Fibroblast of the conjunctiva (primary cell): ENCODE measurements around the gene LGALS7B.
"Not testable (repeated sequence)": the region's sequence is repeated elsewhere in the genome, so short reads cannot be mapped to it uniquely, and the experiment has no call there.

Experiments used
- DNase-seq: peaks from one replicate; pipeline ENCODE4 v3.0.0-alpha.2; 2010; ENCODE audit warnings: low read depth

The LGALS7B gene

DNA sequence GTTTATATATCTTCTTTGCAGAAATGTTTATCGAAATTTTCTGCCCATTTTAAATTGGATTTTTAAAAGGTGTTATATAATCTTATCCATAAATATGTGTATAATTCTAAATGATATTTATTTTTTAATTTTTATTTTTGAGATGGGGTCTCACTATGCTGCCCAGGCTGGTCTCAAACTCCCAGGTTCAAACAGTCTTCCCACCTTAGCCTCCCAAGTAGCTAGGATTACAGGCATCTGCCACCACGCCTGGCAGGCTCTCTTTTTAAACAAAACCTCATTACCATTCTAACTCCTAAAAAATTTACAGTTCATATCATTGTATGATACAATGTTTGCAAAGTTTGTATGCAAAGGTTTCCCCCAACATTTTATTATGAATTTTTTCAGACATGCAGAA is 7.2 kb downstream of the LGALS7B start:
- no peak for DNase-seq

DNA sequence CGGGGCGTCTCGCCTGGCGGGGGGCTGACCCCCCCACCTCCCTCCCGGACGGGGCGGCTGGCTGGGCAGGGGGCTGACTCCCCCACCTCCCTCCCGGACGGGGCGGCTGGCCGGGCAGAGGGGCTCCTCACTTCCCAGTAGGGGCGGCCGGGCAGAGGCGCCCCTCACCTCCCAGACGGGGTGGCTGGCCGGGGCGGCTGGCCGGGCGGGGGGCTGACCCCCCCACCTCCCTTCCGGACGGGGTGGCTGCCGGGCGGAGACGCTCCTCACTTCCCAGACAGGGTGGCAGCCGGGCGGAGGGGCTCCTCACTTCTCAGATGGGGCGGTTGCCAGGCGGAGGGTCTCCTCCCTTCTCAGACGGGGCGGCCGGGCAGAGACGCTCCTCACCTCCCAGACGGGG is 8.8 kb downstream of the LGALS7B start:
- not testable (repeated sequence) for DNase-seq

DNA sequence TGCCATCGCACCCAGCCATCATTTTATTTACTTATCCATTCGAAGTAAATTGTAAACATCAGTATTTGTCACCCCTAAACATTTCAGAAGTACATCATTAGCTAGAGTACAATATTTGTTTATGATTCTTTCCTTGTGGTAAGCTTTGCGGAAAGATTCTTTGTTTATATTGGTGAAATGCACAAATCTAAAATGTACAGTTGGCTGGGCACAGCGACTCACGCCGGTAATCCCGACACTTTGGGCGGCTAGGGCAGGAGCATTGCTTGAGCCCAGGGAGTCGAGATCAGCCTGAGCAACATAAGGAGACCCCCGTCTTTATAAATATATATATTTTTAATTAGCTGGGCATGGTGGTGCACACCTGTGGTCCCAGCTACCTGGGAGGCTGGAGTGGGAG is 10.1 kb downstream of the LGALS7B start:
- DNase-seq: no peak

DNA sequence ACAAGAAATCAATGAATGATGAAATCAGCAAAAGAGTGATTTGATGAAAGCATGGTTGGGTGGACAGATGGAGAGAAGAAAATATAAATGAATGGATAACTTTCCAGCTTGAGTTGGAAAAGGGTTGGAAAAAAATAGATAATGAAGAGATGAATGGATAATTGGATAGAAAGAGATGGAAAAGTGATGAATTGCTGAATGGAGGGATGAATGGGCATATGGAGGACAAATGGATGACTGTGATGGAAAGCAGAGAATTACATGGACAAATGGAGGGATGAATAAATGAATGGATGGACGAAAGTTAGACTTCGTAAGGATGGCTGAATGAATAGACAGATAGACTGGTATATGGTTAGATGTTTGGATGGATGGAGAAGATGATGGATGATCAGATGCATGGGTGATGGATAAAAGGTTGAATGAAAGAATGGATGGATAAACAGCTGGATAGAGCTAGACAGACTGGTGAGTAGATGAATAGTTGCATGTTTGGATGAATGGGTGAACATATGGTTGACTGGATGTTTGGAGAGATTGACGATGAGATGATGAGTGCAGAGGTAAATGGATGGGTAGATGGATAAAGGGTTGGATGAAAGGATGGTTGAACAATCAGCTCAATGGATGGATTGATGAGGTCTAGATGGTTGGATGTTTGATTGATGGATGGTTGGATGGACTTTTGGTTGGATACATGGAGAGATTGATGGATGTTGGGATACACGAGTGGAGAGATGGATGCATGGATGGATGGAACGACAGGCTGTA is 11.8 kb downstream of the LGALS7B start:
- DNase-seq: no peak

DNA sequence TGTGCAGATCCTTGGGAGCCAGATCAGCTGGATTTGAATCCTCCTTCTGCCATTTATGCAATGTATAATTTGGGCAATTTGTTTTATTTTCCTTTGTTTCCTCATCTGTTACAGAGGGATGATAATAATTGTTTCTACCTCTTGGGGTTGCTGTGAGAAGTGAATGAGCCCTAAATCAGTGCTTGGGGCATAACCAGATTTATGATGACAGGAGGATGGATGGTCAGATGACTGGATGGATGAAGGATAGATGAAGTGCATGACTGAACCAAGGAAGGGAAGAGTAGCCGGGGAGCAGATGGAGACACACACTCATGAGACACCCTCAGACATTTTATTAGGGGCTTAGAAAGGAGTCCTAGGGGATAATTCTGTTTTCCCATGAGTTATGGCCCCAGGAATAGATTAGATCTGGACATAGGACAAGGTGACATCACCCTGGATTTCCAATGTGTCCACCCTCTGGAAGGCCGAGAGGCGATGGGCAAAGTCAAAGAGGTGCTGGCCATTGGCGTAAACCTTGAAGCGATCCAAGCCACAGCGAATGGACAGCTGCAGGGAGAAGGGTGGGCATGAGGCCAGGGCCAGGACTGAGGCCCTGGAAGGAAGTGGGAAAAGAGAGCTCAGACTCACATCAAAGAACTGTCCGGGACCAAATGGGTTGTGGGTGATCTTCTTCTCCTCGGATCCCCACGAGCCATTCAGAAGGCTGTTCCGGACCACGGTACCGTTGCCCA is 12.5 kb downstream of the LGALS7B start:
- DNase-seq: no peak

DNA sequence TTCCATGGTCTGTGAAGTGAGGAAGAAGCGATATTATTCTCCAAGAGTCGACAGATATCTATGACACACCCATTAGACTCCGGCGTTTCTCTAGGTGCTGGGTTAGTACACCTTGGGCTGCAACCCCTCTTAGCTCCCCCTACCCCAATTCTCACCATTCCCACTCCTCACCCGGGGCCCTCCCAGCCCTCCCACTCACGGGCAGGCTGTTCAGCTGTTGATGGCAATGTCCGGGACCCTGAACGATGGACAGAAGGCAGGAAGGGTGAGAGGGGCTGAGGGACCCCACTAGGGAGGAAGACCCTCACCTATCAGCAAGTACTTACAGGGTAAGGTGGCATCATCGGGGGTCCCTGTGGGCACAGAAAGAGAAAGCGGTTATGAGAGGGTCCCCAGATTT is 14.5 kb downstream of the LGALS7B start:
- no peak for DNase-seq

DNA sequence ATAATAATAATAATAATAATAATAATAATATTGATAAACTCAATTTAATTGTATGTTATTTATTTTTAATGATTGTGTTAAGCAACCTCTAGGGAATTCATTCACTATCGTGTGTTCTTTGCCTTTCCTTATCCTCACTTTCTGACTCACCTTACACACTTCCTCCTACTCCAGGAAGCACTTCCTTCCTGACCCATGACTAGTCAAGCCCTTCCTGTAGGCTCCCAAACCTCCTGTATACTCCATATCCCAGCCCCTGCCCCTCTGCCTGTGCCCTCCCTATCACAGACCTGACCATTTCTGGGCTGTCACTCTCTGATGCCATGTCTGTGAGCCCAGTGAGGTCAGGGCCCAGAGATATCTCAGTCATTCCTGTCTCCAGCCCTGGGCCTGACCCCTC is 16.2 kb downstream of the LGALS7B start:
- DNase-seq: no peak

DNA sequence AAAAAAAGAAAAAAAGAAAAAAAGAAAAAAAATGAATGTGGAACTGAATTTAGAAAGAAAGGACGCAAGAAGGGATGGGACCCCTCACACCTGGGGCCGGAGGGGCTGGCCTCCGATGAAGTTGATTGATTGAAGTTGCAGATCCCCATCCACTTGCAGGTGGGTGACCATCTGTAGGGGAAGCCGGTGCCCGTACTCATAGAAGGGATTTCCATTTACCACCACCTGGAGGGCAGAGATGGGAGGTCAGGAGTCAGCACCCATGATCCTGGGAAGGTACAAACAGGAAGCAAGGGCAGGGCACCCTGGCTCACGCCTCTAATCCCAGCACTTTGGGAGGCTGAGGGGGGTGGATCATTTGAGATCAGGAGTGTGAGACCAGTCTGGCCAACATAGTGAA is 17.4 kb downstream of the LGALS7B start:
- DNase-seq: no peak

DNA sequence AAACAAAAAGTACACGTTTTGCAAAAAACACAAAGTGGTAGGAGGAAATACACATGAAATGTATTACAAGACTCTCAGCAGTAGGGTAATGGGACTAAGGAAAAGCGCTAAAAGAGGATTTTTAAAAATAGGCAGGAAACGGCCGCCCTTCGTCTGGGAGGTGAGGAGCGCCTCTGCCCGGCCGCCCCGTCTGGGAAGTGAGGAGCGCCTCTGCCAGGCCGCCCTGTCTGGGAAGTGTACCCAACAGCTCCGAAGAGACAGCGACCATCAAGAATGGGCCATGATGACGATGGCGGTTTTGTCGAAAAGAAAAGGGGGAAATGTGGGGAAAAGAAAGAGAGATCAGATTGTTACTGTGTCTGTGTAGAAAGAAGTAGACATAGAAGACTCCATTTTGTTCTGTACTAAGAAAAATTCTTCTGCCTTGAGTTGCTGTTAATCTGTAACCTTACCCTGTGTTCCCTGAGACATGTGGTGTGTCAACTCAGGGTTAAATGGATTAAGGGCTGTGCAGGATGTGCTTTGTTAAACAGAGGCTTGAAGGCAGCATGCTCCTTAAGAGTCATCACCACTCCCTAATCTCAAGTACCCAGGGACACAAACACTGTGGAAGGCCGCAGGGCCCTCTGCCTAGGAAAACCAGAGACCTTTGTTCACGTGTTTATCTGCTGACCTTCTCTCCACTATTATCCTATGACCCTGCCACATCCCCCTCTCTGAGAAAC is 18.5 kb downstream of the LGALS7B start:
- DNase-seq: not testable (repeated sequence)

DNA sequence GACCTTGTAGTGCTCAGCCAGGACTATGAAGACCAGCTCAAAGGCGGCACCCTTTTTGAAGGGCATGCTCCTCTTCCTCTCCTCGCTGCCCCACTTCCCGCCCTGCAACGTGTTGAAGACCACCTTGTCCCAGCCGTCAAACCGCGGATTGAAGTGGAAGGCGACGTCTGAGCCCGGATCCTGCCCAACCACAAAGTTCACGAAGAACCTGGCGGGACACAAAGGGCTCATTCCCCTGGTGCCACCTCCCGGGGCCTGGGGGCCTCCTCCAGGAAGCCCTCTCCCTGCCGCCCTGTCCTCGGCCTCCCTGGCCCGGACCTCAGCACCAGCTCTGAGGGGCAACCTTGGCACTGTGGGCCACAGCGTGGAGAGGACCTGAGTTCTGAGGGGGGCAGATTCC is 19.7 kb downstream of the LGALS7B start:
- DNase-seq: no peak

DNA sequence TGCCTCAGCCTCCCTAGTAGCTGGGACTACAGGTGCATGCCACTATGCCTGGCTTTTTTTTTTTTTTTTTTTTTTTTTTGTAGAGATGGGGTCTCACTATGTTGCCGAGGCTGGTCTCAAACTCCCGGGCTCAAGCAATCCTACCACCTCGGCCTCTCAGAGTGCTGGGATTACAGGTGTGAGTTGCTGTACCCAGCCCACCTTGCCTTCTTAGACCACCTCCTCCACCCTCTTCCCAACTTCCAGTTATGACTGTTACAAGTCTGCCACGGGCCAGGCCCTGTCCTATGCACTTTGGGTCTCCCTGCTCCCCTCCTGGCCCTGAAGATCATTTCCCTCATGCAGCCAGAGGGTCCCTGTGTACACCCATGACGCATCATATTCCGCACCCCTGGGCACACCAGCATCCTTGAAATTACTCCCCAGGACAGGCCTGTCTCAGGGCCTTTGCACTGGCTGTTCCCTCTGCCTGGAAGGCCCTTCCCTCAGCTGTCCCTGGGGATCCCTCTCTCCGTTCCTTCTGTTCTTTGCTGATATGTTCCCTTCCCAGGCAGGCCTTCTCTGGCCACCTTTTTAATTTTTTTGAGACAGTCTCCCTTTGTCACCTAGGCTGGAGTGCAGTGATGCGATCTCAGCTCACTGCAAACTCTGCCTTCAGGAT is 20.7 kb downstream of the LGALS7B start:
- no peak for DNase-seq

DNA sequence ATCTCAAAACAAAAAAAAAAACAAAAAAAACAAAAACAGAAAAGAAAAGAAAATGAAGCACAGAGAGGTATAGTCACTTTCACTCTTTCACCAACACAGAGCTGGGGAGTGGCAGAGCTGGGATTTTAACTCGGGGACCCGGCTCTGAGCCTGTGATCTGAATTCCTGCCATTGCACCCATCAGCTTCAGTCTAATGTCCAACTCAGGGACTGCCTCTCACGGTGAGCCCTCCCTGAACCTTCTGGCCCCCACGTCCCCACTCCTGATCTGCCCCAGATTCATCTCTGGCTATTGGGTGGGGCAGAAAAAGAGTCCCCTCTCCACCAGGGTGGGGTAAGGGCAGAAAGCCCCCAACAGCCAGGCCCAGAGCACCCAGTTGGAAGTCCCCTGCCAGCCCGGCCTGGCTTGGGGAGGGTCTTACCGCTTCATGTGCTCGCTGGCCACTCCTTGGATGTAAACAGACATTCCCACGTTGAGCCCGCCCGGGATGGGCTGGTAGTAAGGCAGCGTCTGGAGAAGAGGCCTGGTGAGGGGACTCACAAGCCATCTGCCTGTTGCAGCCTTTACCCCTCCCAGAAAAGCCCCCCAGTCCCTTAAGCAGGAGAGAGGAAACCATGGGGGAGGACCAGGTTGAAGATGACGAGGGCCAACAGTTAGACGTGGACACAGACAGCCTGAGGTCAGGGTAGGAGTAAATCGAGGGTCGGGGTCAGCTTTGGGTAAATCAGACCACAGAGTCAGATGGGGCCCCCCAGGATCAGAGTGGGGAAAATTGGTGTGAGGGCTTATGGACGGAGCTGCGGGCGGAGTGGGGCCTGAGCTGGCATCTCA is 23.2 kb downstream of the LGALS7B start:
- no peak for DNase-seq

DNA sequence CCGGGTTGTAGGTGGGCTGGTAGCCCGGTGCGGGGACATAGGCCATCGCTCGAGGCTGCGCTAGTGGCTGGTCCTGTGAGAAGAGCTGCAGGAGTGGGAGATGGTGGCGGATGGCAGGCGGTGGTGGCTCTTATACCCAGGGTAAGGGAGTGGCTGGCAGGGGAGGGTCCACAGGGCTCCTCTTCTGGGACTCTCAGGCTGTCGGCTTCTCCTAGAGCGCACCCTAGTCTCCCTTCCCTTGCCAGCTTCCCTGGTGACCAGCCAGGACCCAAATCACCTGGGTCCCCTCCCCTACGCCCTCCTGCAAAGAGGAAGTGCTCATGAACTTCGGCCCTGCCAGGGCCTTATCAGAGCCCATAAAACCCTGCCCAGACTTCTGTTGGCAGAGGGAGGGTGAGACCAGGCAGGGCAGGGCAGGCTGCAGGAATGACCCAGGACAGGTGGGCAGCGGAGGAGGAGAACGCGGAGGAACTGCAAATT is 23.9 kb downstream of the LGALS7B start, which contains the start of gene LGALS4:
TSS of gene LGALS4 (minus strand) at position 105 of the 480 bp plus-strand sequence. CDS start at position 46, 59 bp downstream.
- DNase-seq: no peak

DNA sequence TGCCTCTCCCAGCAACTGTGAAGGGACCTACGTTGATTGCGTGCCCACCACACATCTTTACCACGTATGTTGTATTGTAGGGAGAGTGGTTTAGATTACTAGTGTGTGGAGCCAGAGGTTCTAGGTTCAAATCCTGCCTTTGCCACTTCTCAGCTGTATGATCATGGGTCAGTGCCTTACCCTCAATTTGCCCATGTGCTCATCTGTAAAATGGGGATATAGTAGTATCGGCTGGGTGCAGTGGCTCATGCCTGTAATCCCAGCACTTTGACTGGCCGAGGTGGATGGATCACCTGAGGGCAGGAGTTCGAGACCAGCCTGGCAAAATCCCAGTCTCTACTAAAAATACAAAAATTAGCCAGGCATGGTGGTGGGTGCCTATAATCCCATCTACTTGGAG is 24.3 kb downstream of the LGALS7B start:
- DNase-seq: no peak

DNA sequence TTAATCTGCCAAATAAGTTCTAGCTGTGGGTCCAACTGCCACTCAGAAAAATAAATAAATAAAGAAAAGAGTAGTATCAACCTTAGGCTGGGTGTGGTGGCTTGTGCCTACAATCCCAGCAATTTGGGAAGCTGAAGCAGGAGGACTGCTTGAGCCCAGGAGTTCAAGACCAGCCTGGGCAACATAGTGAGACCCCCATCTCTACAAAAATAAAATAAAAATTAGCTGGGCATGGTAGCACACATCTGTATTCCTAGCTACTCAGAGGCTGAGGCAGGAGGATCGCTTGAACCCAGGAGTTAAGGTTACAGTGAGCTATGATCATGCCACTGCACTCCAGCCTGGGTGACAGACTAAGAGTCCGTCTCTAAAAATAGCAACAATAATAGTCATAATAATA is 24.9 kb downstream of the LGALS7B start:
- not testable (repeated sequence) for DNase-seq

DNA sequence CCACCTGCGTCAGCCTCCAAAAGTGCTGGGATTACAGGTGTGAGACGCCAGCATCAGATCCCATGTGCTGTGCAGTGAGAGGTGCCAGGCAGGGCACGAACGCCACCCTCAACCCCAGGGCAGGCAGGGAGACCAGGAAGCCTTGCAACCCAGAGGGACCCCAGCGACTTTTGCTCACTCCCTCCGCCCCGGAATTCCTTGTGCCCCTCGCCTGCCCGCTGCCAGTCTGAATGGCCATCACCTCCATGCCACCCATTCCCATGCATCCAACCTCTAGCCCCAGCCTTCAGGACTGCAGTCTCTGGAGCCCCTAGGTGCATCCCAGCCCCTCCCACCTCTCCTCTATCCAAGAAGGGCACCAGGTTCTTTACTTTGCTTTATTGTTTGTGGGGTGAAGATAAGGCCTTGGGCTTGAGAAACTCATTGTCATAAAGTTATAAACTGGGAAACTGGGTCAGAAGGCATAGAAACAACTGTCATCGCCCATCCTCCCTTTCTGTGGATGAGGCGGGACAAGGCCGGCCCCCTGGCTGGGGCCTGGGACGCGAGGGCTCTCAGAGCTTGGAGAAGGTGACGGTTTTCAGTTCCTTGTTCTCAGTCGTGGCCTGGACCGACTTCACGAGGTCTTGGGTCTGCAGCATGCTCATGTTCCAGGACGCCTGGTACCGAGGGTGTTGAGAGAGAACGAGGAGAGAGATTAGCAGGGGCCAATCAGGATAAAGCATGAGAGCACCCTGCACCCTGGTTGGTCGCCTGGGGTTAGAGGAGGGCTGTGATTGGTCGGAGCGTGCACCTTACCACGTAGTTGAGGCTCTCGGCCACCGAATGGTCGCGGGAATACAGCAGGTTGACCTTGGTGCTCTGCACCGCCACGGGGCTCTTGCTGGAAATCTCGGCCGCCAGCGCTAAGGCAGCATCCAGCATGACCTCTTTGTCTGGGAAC is 26.3 kb downstream of the LGALS7B start:
- no peak for DNase-seq

DNA sequence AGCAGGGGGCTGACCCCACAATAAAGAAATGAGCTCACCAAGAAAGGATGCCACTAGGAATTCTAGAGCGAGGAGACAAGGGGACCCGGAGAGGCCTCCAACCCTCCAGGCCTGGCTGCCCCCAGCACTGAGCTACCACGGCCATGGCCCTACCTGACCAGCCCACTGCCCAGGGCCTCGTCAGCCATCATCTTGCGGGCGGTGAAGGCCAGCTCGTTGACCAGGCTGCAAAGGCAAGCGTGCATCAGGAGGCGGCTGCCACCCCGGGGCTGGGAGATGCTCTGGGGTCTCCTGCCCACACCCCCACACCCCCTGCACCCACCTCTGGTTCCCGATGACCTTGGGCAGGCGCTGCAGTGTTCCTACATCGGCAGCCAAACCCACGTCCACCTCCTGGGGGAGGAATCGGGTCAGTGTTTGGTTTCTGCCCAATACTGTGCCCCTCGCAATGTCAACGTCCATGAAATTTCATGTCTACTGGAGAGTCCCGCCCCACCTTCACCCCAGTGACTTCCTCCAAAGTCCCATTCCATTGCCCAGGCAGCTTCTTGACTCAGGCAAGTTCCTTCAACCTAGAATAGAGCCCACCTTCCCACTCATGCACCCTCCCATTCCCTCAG is 27.2 kb downstream of the LGALS7B start:
- DNase-seq: no peak

DNA sequence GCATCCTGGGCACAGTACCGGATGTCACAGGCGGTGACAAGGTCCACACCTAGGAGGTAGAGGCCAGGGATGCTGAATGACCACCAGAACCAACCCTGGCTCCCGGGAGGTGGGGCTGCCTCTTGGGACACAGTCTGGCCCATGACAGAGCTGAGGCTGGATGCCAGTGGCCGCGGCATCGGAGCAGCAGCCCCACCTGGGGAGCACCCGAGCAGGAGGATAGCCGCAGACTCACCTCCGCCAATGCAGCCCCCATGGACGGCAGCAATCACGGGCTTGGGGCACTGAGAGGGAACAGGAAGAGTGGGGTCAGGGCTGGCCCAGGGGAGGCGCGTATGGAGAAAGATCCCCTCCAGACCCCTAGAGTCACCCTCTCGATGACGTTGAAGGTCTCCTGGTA is 28.1 kb downstream of the LGALS7B start:
- no peak for DNase-seq

DNA sequence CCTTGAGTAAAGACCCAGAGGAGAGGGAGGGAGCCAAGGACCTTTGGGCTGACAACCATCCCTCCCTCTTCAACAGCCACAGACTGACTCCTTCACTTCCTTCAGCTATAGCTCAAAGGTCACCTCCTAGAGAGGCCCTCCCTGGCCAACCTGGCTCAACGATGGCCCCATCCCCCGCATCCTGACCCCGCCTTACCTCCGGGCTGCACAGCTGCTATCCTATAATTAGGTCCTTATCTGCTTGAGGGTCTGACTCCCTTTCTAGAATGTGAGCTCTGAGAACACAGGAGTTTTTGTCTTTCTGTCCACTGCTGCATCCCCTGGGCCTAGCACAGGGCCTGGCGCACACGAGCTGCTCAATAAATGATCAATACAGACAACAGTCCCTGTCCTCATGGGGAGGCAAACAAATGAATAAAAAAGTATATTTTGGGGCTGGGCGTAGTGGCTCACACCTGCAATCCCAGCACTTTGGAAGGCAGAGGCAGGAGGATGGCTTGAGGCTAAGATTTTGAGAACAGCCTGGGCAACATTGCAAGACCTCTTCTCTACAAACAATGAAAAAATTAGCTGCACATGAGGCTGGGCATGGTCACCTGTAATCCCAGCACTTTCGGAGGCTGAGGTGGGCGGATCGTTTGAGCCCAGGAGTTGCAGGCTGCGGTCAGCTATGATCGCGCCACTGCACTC is 30.4 kb downstream of the LGALS7B start:
- no peak for DNase-seq
